HEK293 (cell line): ENCODE data around the gene BTBD6.

Source experiments
- ELK4 ChIP-seq: IDR thresholded peaks from 2 replicates; pipeline ENCODE4 v1.6.1; 2011; ENCODE audit warnings: mild to moderate bottlenecking, low read depth, low read length, borderline replicate concordance
- HOXD13 ChIP-seq: sonication (generic); formaldehyde crosslinking; IDR thresholded peaks from 2 replicates; pipeline ENCODE4 v1.8.0; 2022; ENCODE audit warnings: missing genetic modification reagents, borderline replicate concordance
- KLF1 ChIP-seq: fragments of 450-650 bp; formaldehyde crosslinking; IDR thresholded peaks from 2 replicates; pipeline ENCODE4 v1.5.1; 2016; ENCODE audit warnings: missing biosample characterization, missing genetic modification characterization
- KLF10 ChIP-seq: fragments of 450-650 bp; IDR thresholded peaks from 2 replicates; pipeline ENCODE4 v1.5.1; 2018; ENCODE audit warnings: missing biosample characterization, mild to moderate bottlenecking, missing genetic modification characterization
- KLF8 ChIP-seq: fragments of 450-650 bp; formaldehyde crosslinking; IDR thresholded peaks from 2 replicates; pipeline ENCODE4 v1.5.1; 2016; ENCODE audit warnings: missing biosample characterization, missing genetic modification characterization
- MZF1 ChIP-seq: fragments of 450-650 bp; formaldehyde crosslinking; IDR thresholded peaks from 2 replicates; pipeline ENCODE4 v1.5.1; 2017; ENCODE audit warnings: missing biosample characterization, missing genetic modification characterization, borderline replicate concordance
- SETDB1 ChIP-seq: IDR thresholded peaks from one replicate; pipeline ENCODE4 v1.6.1; 2017; ENCODE audit warnings: mild to moderate bottlenecking, low read length, moderate library complexity, mixed read lengths; ENCODE audit not compliant: insufficient read length
- ZBTB17 ChIP-seq: fragments of 450-650 bp; formaldehyde crosslinking; IDR thresholded peaks from 2 replicates; pipeline ENCODE4 v1.5.1; 2016; ENCODE audit warnings: missing biosample characterization, missing genetic modification characterization
- ZBTB49 ChIP-seq: fragments of 450-650 bp; formaldehyde crosslinking; IDR thresholded peaks from 2 replicates; pipeline ENCODE4 v1.5.1; 2016; ENCODE audit warnings: missing biosample characterization, missing genetic modification characterization, low read depth
- ZEB2 ChIP-seq: fragments of 450-650 bp; formaldehyde crosslinking; IDR thresholded peaks from 2 replicates; pipeline ENCODE4 v1.5.1; 2016; ENCODE audit warnings: missing biosample characterization, missing genetic modification characterization
- ZFP69B ChIP-seq: fragments of 450-650 bp; formaldehyde crosslinking; IDR thresholded peaks from 2 replicates; pipeline ENCODE4 v1.5.1; 2016; ENCODE audit warnings: missing biosample characterization, missing genetic modification characterization
- ZNF157 ChIP-seq: fragments of 450-650 bp; formaldehyde crosslinking; IDR thresholded peaks from 2 replicates; pipeline ENCODE4 v1.5.1; 2016; ENCODE audit warnings: missing biosample characterization, missing genetic modification characterization
- ZNF2 ChIP-seq: fragments of 450-650 bp; formaldehyde crosslinking; IDR thresholded peaks from 2 replicates; pipeline ENCODE4 v1.5.1; 2016; ENCODE audit warnings: missing biosample characterization, missing genetic modification characterization
- ZNF248 ChIP-seq: fragments of 450-650 bp; formaldehyde crosslinking; IDR thresholded peaks from 2 replicates; pipeline ENCODE4 v1.5.1; 2017; ENCODE audit warnings: missing biosample characterization, missing genetic modification characterization
- ZNF274 ChIP-seq, 2 experiments: fragments of 200-500 bp in 1 of 2; fragments of 450-650 bp in 1 of 2; sonication (Bioruptor generic) in 1 of 2; formaldehyde crosslinking in 1 of 2; IDR thresholded peaks; 2 replicates each; pipeline versions ENCODE4 v1.5.1 to v1.6.1; 2014 to 2016; ENCODE audit warnings: borderline replicate concordance in 1 of 2, inconsistent platforms in 1 of 2, low read length in 1 of 2, missing biosample characterization in 1 of 2, missing genetic modification characterization in 1 of 2
- ZNF280D ChIP-seq: fragments of 450-650 bp; formaldehyde crosslinking; IDR thresholded peaks from 2 replicates; pipeline ENCODE4 v1.5.1; 2016; ENCODE audit warnings: missing biosample characterization, missing genetic modification characterization
- ZNF341 ChIP-seq: fragments of 450-650 bp; formaldehyde crosslinking; IDR thresholded peaks from 2 replicates; pipeline ENCODE4; 2016; ENCODE audit warnings: low read depth, missing biosample characterization, missing genetic modification characterization
- ZNF350 ChIP-seq: fragments of 450-650 bp; formaldehyde crosslinking; IDR thresholded peaks from 2 replicates; pipeline ENCODE4 v1.5.0; 2017; ENCODE audit warnings: missing biosample characterization, mild to moderate bottlenecking, missing genetic modification characterization
- ZNF433 ChIP-seq: fragments of 450-650 bp; formaldehyde crosslinking; IDR thresholded peaks from 2 replicates; pipeline ENCODE4 v1.5.1; 2016; ENCODE audit warnings: missing biosample characterization, missing genetic modification characterization, low read depth
- ZNF48 ChIP-seq: fragments of 450-650 bp; formaldehyde crosslinking; IDR thresholded peaks from 2 replicates; pipeline ENCODE4 v1.5.1; 2016; ENCODE audit warnings: missing biosample characterization, missing genetic modification characterization
- ZNF510 ChIP-seq: fragments of 450-650 bp; formaldehyde crosslinking; IDR thresholded peaks from 2 replicates; pipeline ENCODE4 v1.5.1; 2018; ENCODE audit warnings: mild to moderate bottlenecking, missing genetic modification characterization, missing biosample characterization; ENCODE audit not compliant: insufficient replicate concordance
- ZNF521 ChIP-seq: fragments of 450-650 bp; formaldehyde crosslinking; IDR thresholded peaks from 2 replicates; pipeline ENCODE4 v1.5.1; 2017; ENCODE audit warnings: missing biosample characterization, mild to moderate bottlenecking, missing genetic modification characterization
- ZNF585B ChIP-seq: fragments of 450-650 bp; formaldehyde crosslinking; IDR thresholded peaks from 2 replicates; pipeline ENCODE4 v1.5.1; 2016; ENCODE audit warnings: missing biosample characterization, missing genetic modification characterization
- ZNF610 ChIP-seq: fragments of 450-650 bp; formaldehyde crosslinking; IDR thresholded peaks from 2 replicates; pipeline ENCODE4 v1.5.1; 2016; ENCODE audit warnings: missing biosample characterization, missing genetic modification characterization, borderline replicate concordance
- ZNF623 ChIP-seq: fragments of 450-650 bp; formaldehyde crosslinking; IDR thresholded peaks from 2 replicates; pipeline ENCODE4 v1.5.1; 2016; ENCODE audit warnings: missing biosample characterization, missing genetic modification characterization
- ZNF76 ChIP-seq: fragments of 450-650 bp; formaldehyde crosslinking; IDR thresholded peaks from 2 replicates; pipeline ENCODE4; 2016; ENCODE audit warnings: low read depth, missing biosample characterization, missing genetic modification characterization, borderline replicate concordance
- ZNF768 ChIP-seq: fragments of 450-650 bp; formaldehyde crosslinking; IDR thresholded peaks from 2 replicates; pipeline ENCODE4 v1.5.1; 2018; ENCODE audit warnings: missing biosample characterization, mild to moderate bottlenecking, missing genetic modification characterization
- ZNF776 ChIP-seq: fragments of 450-650 bp; formaldehyde crosslinking; IDR thresholded peaks from 2 replicates; pipeline ENCODE4 v1.5.0; 2017; ENCODE audit warnings: missing biosample characterization, missing genetic modification characterization, borderline replicate concordance
- ZNF843 ChIP-seq: fragments of 450-650 bp; formaldehyde crosslinking; IDR thresholded peaks from 2 replicates; pipeline ENCODE4 v1.5.1; 2016; ENCODE audit warnings: missing biosample characterization, missing genetic modification characterization
- TF ChIP-seq, protein P1 (sequence below): fragments of 450-650 bp; formaldehyde crosslinking; IDR thresholded peaks from 2 replicates; pipeline ENCODE4 v1.5.1; 2016; ENCODE audit warnings: missing biosample characterization, missing genetic modification characterization
- TF ChIP-seq, protein P2 (sequence below): fragments of 450-650 bp; formaldehyde crosslinking; IDR thresholded peaks from 2 replicates; pipeline ENCODE4 v1.5.1; 2016; ENCODE audit warnings: missing biosample characterization, missing genetic modification characterization, low read depth

The BTBD6 gene

DNA sequence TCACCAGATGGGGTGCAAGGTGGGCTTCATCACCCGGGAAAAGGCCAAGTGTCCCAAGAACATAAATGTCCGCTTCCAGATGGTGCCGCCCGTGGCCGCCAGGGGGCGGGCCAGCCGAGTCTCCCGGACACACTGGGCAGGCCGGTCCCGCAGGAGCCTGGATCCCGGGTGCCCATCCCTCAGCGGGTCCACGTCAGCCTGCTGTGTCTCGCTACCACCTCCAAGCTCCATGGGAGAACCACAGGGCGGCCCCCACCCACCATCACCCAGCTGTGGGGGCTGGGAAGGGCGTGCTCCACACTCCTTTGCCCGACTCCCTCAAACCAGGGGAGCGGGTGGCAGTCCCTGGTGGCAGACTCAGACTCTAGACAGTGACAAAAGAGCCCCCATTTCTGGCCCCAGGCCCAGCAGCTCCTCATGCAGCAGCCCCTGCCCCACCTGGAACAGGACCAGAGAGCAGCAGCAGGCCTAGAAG lies 45.2 kb upstream of the BTBD6 start (continued):
- TF ChIP-seq ZNF585B (tag by site-specific recombination) (no peak), KLF10 (tag by site-specific recombination) (no peak), ZNF274 (IDR thresholded peaks at IDR 0.05; ENCODE audit: low read length) (no peak), ZNF274 (tag by site-specific recombination; IDR thresholded peaks at IDR 0.05; ENCODE audit: borderline replicate concordance) (no peak), ZNF776 (tag by site-specific recombination) (no peak), SETDB1 (no peak), ZNF521 (tag by site-specific recombination) (no peak), HOXD13 (CRISPR knock-in tag) (no peak), ZBTB17 (peak; percentile 47; the same call in 1 of the 2 replicates), ZNF350 (tag by site-specific recombination) (no peak), ZNF510 (tag by site-specific recombination) (no peak), ZFP69B (tag by site-specific recombination) (no peak), ZNF610 (tag by site-specific recombination) (no peak), ZNF2 (no peak), ZNF280D (tag by site-specific recombination) (no peak), KLF8 (tag by site-specific recombination) (peak; percentile 69; the same call in 1 of the 2 replicates), ZNF76 (tag by site-specific recombination) (no peak), ZNF623 (tag by site-specific recombination) (no peak), ZBTB49 (tag by site-specific recombination) (no peak), ZNF768 (no peak), ELK4 (no peak), MZF1 (tag by site-specific recombination) (no peak), ZNF48 (tag by site-specific recombination) (no peak), ZNF433 (tag by site-specific recombination) (no peak), ZNF157 (tag by site-specific recombination) (no peak), ZNF341 (tag by site-specific recombination) (no peak), KLF1 (tag by site-specific recombination) (peak; percentile 89), ZNF248 (tag by site-specific recombination) (no peak), ZNF843 (no peak), ZEB2 (tag by site-specific recombination) (0 out of 2 replicates have a peak, but pooled peaks have one; percentile 27)
- TF ChIP-seq, protein P1, sequence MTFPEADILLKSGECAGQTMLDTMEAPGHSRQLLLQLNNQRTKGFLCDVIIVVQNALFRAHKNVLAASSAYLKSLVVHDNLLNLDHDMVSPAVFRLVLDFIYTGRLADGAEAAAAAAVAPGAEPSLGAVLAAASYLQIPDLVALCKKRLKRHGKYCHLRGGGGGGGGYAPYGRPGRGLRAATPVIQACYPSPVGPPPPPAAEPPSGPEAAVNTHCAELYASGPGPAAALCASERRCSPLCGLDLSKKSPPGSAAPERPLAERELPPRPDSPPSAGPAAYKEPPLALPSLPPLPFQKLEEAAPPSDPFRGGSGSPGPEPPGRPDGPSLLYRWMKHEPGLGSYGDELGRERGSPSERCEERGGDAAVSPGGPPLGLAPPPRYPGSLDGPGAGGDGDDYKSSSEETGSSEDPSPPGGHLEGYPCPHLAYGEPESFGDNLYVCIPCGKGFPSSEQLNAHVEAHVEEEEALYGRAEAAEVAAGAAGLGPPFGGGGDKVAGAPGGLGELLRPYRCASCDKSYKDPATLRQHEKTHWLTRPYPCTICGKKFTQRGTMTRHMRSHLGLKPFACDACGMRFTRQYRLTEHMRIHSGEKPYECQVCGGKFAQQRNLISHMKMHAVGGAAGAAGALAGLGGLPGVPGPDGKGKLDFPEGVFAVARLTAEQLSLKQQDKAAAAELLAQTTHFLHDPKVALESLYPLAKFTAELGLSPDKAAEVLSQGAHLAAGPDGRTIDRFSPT (tag by site-specific recombination) = peak; percentile 54
- TF ChIP-seq, protein P2, sequence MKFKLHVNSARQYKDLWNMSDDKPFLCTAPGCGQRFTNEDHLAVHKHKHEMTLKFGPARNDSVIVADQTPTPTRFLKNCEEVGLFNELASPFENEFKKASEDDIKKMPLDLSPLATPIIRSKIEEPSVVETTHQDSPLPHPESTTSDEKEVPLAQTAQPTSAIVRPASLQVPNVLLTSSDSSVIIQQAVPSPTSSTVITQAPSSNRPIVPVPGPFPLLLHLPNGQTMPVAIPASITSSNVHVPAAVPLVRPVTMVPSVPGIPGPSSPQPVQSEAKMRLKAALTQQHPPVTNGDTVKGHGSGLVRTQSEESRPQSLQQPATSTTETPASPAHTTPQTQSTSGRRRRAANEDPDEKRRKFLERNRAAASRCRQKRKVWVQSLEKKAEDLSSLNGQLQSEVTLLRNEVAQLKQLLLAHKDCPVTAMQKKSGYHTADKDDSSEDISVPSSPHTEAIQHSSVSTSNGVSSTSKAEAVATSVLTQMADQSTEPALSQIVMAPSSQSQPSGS (tag by site-specific recombination) = no peak
